ENCODE measurements around the gene DLG2. TPM values are rescaled to one million over a fixed set of nuclear protein-coding genes. Genes with fewer than 3 reads are reported as not detected.

DLG2 gene
- total RNA-seq, 2 experiments from 2014 or later: 6.9 to 8.2 TPM

GRCh38 chr11:83791557-83791956, 1835.6 kb downstream of the DLG2 start:
- BruUV-seq (replicated peaks): no TSS peak
- no peak overlapping the region for H3K4me2 ChIP-seq (ENCODE audit: low read length)
- no peak overlapping the region for H3K27ac ChIP-seq (ENCODE audit: low read depth, low read length, poor library complexity, severe bottlenecking)
- TF ChIP-seq CTCF (conservative IDR thresholded peaks at IDR 0.05; ENCODE audit: low read length) (no peak), EZH2phosphoT487 (IDR thresholded peaks at IDR 0.05; ENCODE audit: borderline replicate concordance, low read depth, low read length) (no peak)
- H2AFZ ChIP-seq (ENCODE audit: low read length): no peak overlapping the region
- no peaks in the 10 kb centered on the region for H3K9me3 ChIP-seq (ENCODE audit: low read length)
- no peaks in the 10 kb centered on the region for H4K20me1 ChIP-seq (ENCODE audit: insufficient read depth, low read length)
- H3K9me2 ChIP-seq (ENCODE audit: insufficient read depth, low read length): no peaks in the 10 kb centered on the region
- no peaks in the 10 kb centered on the region for H3K36me3 ChIP-seq (ENCODE audit: insufficient read depth, low read length)
- POLR2A ChIA-PET: interaction anchor here (1.0 kb wide), 1 partner anchor 11 kb away, joined by 3 read pairs; no protein-coding TSS in a partner anchor
- CTCF ChIA-PET (ENCODE audit: unreplicated experiment): no interaction called here
- H3K4me3 ChIP-seq (ENCODE audit: low read depth, low read length, poor library complexity, severe bottlenecking): no peak overlapping the region
- no peak for DNase-seq (ENCODE audit: low spot score)
- intact Hi-C loops (cut with micrococcal nuclease; ENCODE audit: unreplicated experiment): no loop called here
- H3K4me1 ChIP-seq (ENCODE audit: insufficient read depth, low read length, poor library complexity, severe bottlenecking): no peaks in the 10 kb centered on the region
- H3K79me2 ChIP-seq (ENCODE audit: insufficient read depth, low read depth, low read length): no peaks in the 10 kb centered on the region

- POLR2A ChIA-PET: no interaction called here
- Histone ChIP-seq H4K20me1 (ENCODE audit: insufficient read depth, low read length) (no peaks in the 10 kb centered on the region), H3K79me2 (ENCODE audit: insufficient read depth, low read depth, low read length) (no peaks in the 10 kb centered on the region), H3K4me1 (ENCODE audit: insufficient read depth, low read length, poor library complexity, severe bottlenecking) (no peaks in the 10 kb centered on the region), H3K36me3 (ENCODE audit: insufficient read depth, low read length) (no peaks in the 10 kb centered on the region), H3K4me3 (ENCODE audit: low read depth, low read length, poor library complexity, severe bottlenecking) (no peak overlapping the region), H3K9me3 (ENCODE audit: low read length) (no peaks in the 10 kb centered on the region), H2AFZ (ENCODE audit: low read length) (no peak overlapping the region), H3K4me2 (ENCODE audit: low read length) (no peak overlapping the region), H3K27ac (ENCODE audit: low read depth, low read length, poor library complexity, severe bottlenecking) (no peak overlapping the region), H3K9me2 (ENCODE audit: insufficient read depth, low read length) (no peaks in the 10 kb centered on the region)
- intact Hi-C loops (cut with micrococcal nuclease; ENCODE audit: unreplicated experiment): no loop called here
- no TSS peak for BruUV-seq (replicated peaks)
- CTCF ChIA-PET (ENCODE audit: unreplicated experiment): no interaction called here
- DNase-seq (ENCODE audit: low spot score): no peak
- no peak for TF ChIP-seq EZH2phosphoT487 (IDR thresholded peaks at IDR 0.05; ENCODE audit: borderline replicate concordance, low read depth, low read length)
- no peak for TF ChIP-seq CTCF (conservative IDR thresholded peaks at IDR 0.05; ENCODE audit: low read length)
These were observed 1841.2 kb downstream of the DLG2 start for GRCh38 chr11:83785942-83786341.

GRCh38 chr11:83784419-83784818, 1842.7 kb downstream of the DLG2 start:
- H3K36me3 ChIP-seq (ENCODE audit: insufficient read depth, low read length): no peaks in the 10 kb centered on the region
- no TSS peak for BruUV-seq (replicated peaks)
- H3K4me2 ChIP-seq (ENCODE audit: low read length): no peak overlapping the region
- CTCF ChIA-PET (ENCODE audit: unreplicated experiment): no interaction called here
- no peak overlapping the region for H2AFZ ChIP-seq (ENCODE audit: low read length)
- DNase-seq (ENCODE audit: low spot score): no peak
- H3K27ac ChIP-seq (ENCODE audit: low read depth, low read length, poor library complexity, severe bottlenecking): no peak overlapping the region
- intact Hi-C loops (cut with micrococcal nuclease; ENCODE audit: unreplicated experiment): no loop called here
- H3K79me2 ChIP-seq (ENCODE audit: insufficient read depth, low read depth, low read length): no peaks in the 10 kb centered on the region
- no peak overlapping the region for H3K4me3 ChIP-seq (ENCODE audit: low read depth, low read length, poor library complexity, severe bottlenecking)
- no peaks in the 10 kb centered on the region for H3K4me1 ChIP-seq (ENCODE audit: insufficient read depth, low read length, poor library complexity, severe bottlenecking)
- H4K20me1 ChIP-seq (ENCODE audit: insufficient read depth, low read length): no peaks in the 10 kb centered on the region
- POLR2A ChIA-PET: interaction anchor here (0.7 kb wide), 2 partner anchors 25 to 33 kb away, joined by 3 read pairs; no protein-coding TSS in a partner anchor
- no peaks in the 10 kb centered on the region for H3K9me3 ChIP-seq (ENCODE audit: low read length)
- H3K9me2 ChIP-seq (ENCODE audit: insufficient read depth, low read length): no peaks in the 10 kb centered on the region
- no peak for TF ChIP-seq CTCF (conservative IDR thresholded peaks at IDR 0.05; ENCODE audit: low read length)
- no peak for TF ChIP-seq EZH2phosphoT487 (IDR thresholded peaks at IDR 0.05; ENCODE audit: borderline replicate concordance, low read depth, low read length)
